ENCODE measurements around the gene TPD52L2.

Gene TPD52L2

GRCh38 chr20:63882257-63883200, 17.5 kb downstream of the TPD52L2 start:
- H3K4me1 ChIP-seq = peaks cover 41 to 86% (median 64%) of the 10 kb centered on the region in 10 experiments
- no peak overlapping the region for H3K4me3 ChIP-seq
- H3K27ac ChIP-seq = peak overlapping the region in 1 of 11 experiments; percentile 16; a peak in 1 of 22 replicates
- peak overlapping the region in 7 of 11 experiments; percentile 23 to 41 (median 29); a peak in 7 of 22 replicates for H3K9ac ChIP-seq
- no peaks in the 10 kb centered on the region for H3K27me3 ChIP-seq
- H3K4me2 ChIP-seq = peak overlapping the region in 2 of 11 experiments; percentile 15 to 37; a peak in 3 of 22 replicates
- H3K36me3 ChIP-seq = peaks cover 85 to 95% (median 91%) of the 10 kb centered on the region in 11 experiments
- H3K9me3 ChIP-seq (replicated peaks in 1 of 11) = peaks cover 0 to 14% (median 0%) of the 10 kb centered on the region in 11 experiments; a peak in 6 of 22 replicates
- H4K20me1 ChIP-seq = peaks cover 71 to 96% (median 90%) of the 10 kb centered on the region in 11 experiments
- TF ChIP-seq Cebpa-rat (IDR thresholded peaks at IDR 0.05) = no peak

GRCh38 chr20:63883201-63883593, 18.1 kb downstream of the TPD52L2 start:
- TF ChIP-seq Cebpa-rat (IDR thresholded peaks at IDR 0.05) = no peak
- Histone ChIP-seq H3K9me3 (replicated peaks in 1 of 11) (peaks cover 0 to 11% (median 0%) of the 10 kb centered on the region in 11 experiments; a peak in 6 of 22 replicates), H3K4me1 (peaks cover 35 to 86% (median 57%) of the 10 kb centered on the region in 10 experiments), H3K9ac (peak overlapping the region in 6 of 11 experiments; percentile 23 to 41 (median 32); a peak in 4 of 22 replicates), H4K20me1 (peaks cover 78 to 96% (median 93%) of the 10 kb centered on the region in 11 experiments), H3K4me2 (no peak overlapping the region; a peak in 1 of 22 replicates), H3K27ac (0 out of 22 replicates have a peak overlapping the region, but pooled peaks of 1 of the 11 experiments have one; percentile 16), H3K27me3 (no peaks in the 10 kb centered on the region), H3K36me3 (peaks cover 88 to 95% (median 91%) of the 10 kb centered on the region in 11 experiments), H3K4me3 (no peak overlapping the region)

GRCh38 chr20:63884506-63885263, 19.6 kb downstream of the TPD52L2 start:
- Histone ChIP-seq H3K36me3 (peaks cover 90 to 96% (median 92%) of the 10 kb centered on the region in 11 experiments), H3K4me3 (no peak overlapping the region), H4K20me1 (peaks cover 81 to 96% (median 95%) of the 10 kb centered on the region in 11 experiments), H3K4me2 (peak overlapping the region in 5 of 11 experiments; percentile 5 to 40 (median 15); a peak in 4 of 22 replicates), H3K27me3 (no peaks in the 10 kb centered on the region), H3K4me1 (peaks cover 22 to 89% (median 55%) of the 10 kb centered on the region in 10 experiments), H3K9me3 (replicated peaks in 1 of 11) (no peaks in the 10 kb centered on the region), H3K9ac (peak overlapping the region in 7 of 11 experiments; percentile 13 to 61 (median 38); a peak in 7 of 22 replicates), H3K27ac (peak overlapping the region in 1 of 11 experiments; percentile 6; a peak in 1 of 22 replicates)
- TF ChIP-seq Cebpa-rat (IDR thresholded peaks at IDR 0.05) = no peak

GRCh38 chr20:63885264-63886053, 20.4 kb downstream of the TPD52L2 start:
- peak overlapping the region in 8 of 11 experiments; percentile 5 to 40 (median 15); a peak in 7 of 22 replicates for H3K4me2 ChIP-seq
- peak overlapping the region in 5 of 11 experiments; percentile 3 to 29 (median 19); a peak in 5 of 22 replicates for H3K27ac ChIP-seq

GRCh38 chr20:63886054-63886419, 21.0 kb downstream of the TPD52L2 start:
- Histone ChIP-seq H3K9me3 (replicated peaks in 1 of 11) (no peaks in the 10 kb centered on the region), H4K20me1 (peaks cover 88 to 100% (median 100%) of the 10 kb centered on the region in 11 experiments), H3K4me1 (peaks cover 35 to 96% (median 68%) of the 10 kb centered on the region in 10 experiments), H3K27ac (peak overlapping the region in 3 of 11 experiments; percentile 3 to 23 (median 19); a peak in 3 of 22 replicates), H3K4me2 (peak overlapping the region in 7 of 11 experiments; percentile 5 to 40 (median 15); a peak in 4 of 22 replicates), H3K4me3 (no peak overlapping the region), H3K36me3 (peaks cover 95 to 100% (median 97%) of the 10 kb centered on the region in 11 experiments), H3K27me3 (no peaks in the 10 kb centered on the region), H3K9ac (peak overlapping the region in 6 of 11 experiments; percentile 11 to 61 (median 38); a peak in 7 of 22 replicates)
- TF ChIP-seq Cebpa-rat (IDR thresholded peaks at IDR 0.05) = no peak

More at GRCh38 chr20:63885264-63886053, 20.4 kb downstream of the TPD52L2 start:
- Histone ChIP-seq H3K9ac (peak overlapping the region in 7 of 11 experiments; percentile 13 to 61 (median 36); a peak in 12 of 22 replicates), H3K4me3 (no peak overlapping the region), H4K20me1 (peaks cover 85 to 100% (median 100%) of the 10 kb centered on the region in 11 experiments), H3K4me1 (peaks cover 30 to 96% (median 63%) of the 10 kb centered on the region in 10 experiments), H3K9me3 (replicated peaks in 1 of 11) (no peaks in the 10 kb centered on the region), H3K27me3 (no peaks in the 10 kb centered on the region), H3K36me3 (peaks cover 95 to 100% (median 97%) of the 10 kb centered on the region in 11 experiments)
- no peak for TF ChIP-seq Cebpa-rat (IDR thresholded peaks at IDR 0.05)

GRCh38 chr20:63886921-63887320, 21.9 kb downstream of the TPD52L2 start:
- H3K4me1 ChIP-seq = peaks cover 35 to 95% (median 67%) of the 10 kb centered on the region in 10 experiments
- peaks cover 95 to 100% (median 97%) of the 10 kb centered on the region in 11 experiments for H3K36me3 ChIP-seq
- H3K4me3 ChIP-seq = no peak overlapping the region
- H3K9ac ChIP-seq = peak overlapping the region in 8 of 11 experiments; percentile 5 to 69 (median 16); a peak in 9 of 22 replicates
- H3K27ac ChIP-seq = peak overlapping the region in 2 of 11 experiments; percentile 2 to 29; a peak in 3 of 22 replicates
- H4K20me1 ChIP-seq = peaks cover 88 to 100% (median 100%) of the 10 kb centered on the region in 11 experiments
- TF ChIP-seq Cebpa-rat (IDR thresholded peaks at IDR 0.05) = no peak
- H3K4me2 ChIP-seq = peak overlapping the region in 3 of 11 experiments; percentile 7 to 61 (median 23); a peak in 2 of 22 replicates
- H3K9me3 ChIP-seq (replicated peaks in 1 of 11) = no peaks in the 10 kb centered on the region
- no peaks in the 10 kb centered on the region for H3K27me3 ChIP-seq
